ENCODE data around the gene HES6.

Gene HES6

GRCh38 chr2:238239863-238240756 lies at the start of gene HES6:
TSS of gene HES6 (minus strand) at chr2:238240038. CDS start at chr2:238239905, 133 bp downstream.
- DNase-seq (ENCODE audit: low read depth in 1 of 2, low spot score in 1 of 2): peak; percentile 37 to 67

- no peak for DNase-seq (ENCODE audit: low read depth in 1 of 2, low spot score in 1 of 2)
Observed at GRCh38 chr2:238289574-238289973, 49.7 kb upstream of the HES6 start.

GRCh38 chr2:238288650-238289573 lies 49.1 kb upstream of the HES6 start:
- peak; percentile 93 to 96 for DNase-seq (ENCODE audit: low read depth in 1 of 2, low spot score in 1 of 2)

GRCh38 chr2:238287737-238288649 lies 48.2 kb upstream of the HES6 start, which contains the start of gene PER2:
TSS of gene PER2 (minus strand) at chr2:238288610. CDS start at chr2:238277936, 10,674 bp downstream.
- DNase-seq (ENCODE audit: low read depth in 1 of 2, low spot score in 1 of 2): peak; percentile 21

GRCh38 chr2:238286987-238287736 lies 47.3 kb upstream of the HES6 start:
- peak in 1 of 2 donors; percentile 12 for DNase-seq (ENCODE audit: low read depth in 1 of 2, low spot score in 1 of 2)

GRCh38 chr2:238286551-238286950 lies 46.7 kb upstream of the HES6 start:
- no peak for DNase-seq (ENCODE audit: low read depth in 1 of 2, low spot score in 1 of 2)

- no peak for DNase-seq (ENCODE audit: low read depth in 1 of 2, low spot score in 1 of 2)
Observed at GRCh38 chr2:238286095-238286494, 46.3 kb upstream of the HES6 start.

GRCh38 chr2:238285653-238286082 lies 45.8 kb upstream of the HES6 start:
- no peak for DNase-seq (ENCODE audit: low read depth in 1 of 2, low spot score in 1 of 2)

GRCh38 chr2:238284802-238285515 lies 45.1 kb upstream of the HES6 start:
- DNase-seq (ENCODE audit: low read depth in 1 of 2, low spot score in 1 of 2): no peak

GRCh38 chr2:238282861-238283738 lies 43.3 kb upstream of the HES6 start:
- no peak for DNase-seq (ENCODE audit: low read depth in 1 of 2, low spot score in 1 of 2)

GRCh38 chr2:238281826-238282480 lies 42.1 kb upstream of the HES6 start:
- DNase-seq (ENCODE audit: low read depth in 1 of 2, low spot score in 1 of 2): no peak

GRCh38 chr2:238280083-238280825 lies 40.4 kb upstream of the HES6 start:
- no peak for DNase-seq (ENCODE audit: low read depth in 1 of 2, low spot score in 1 of 2)

GRCh38 chr2:238279324-238279682 lies 39.5 kb upstream of the HES6 start:
- DNase-seq (ENCODE audit: low read depth in 1 of 2, low spot score in 1 of 2): no peak

- no peak for DNase-seq (ENCODE audit: low read depth in 1 of 2, low spot score in 1 of 2)
Observed at GRCh38 chr2:238278626-238279323, 38.9 kb upstream of the HES6 start.

- no peak for DNase-seq (ENCODE audit: low read depth in 1 of 2, low spot score in 1 of 2)
Observed at GRCh38 chr2:238277695-238278094, 37.9 kb upstream of the HES6 start.

GRCh38 chr2:238274152-238274865 lies 34.5 kb upstream of the HES6 start:
- no peak for DNase-seq (ENCODE audit: low read depth in 1 of 2, low spot score in 1 of 2)

All from activated CD4-positive, alpha-beta T cell treated with anti-CD3 and anti-CD28 coated beads, Interleukin-2, amount 50 U/mL, for 24 hours (primary cell).